ENCODE measurements around the gene HEXA. TPM values are rescaled to one million over a fixed set of nuclear protein-coding genes. Genes with fewer than 3 reads are reported as not detected.
A peak's percentile ranks its signal among the peaks of the same experiment; 100 is the strongest.

Gene HEXA
- total RNA-seq, 1 experiment from 2014 or later = 87.5 TPM

- Mint-ChIP-seq H3K27me3 (ENCODE audit: insufficient read depth, unreplicated experiment) (no peaks in the 10 kb centered on the region), H3K36me3 (ENCODE audit: insufficient read depth, unreplicated experiment) (peaks cover 24% of the 10 kb centered on the region), H3K27ac (ENCODE audit: low read depth, unreplicated experiment) (peak overlapping the region; percentile 37), H3K4me3 (ENCODE audit: unreplicated experiment) (peak overlapping the region; percentile 5), H3K9me3 (ENCODE audit: unreplicated experiment) (no peaks in the 10 kb centered on the region), H3K4me1 (ENCODE audit: insufficient read depth, unreplicated experiment) (peaks cover 11% of the 10 kb centered on the region)
- BruUV-seq (replicated peaks) = no TSS peak
- ChIA-PET POLR2A (interaction anchor here (0.9 to 2.0 kb wide), 6 partner anchors 10 to 116 kb away, joined by 3 to 8 read pairs (median 4); partner anchors contain the start of genes ARIH1 and HEXA), CTCF (no interaction called here)
- no peak for TF ChIP-seq CTCF (IDR thresholded peaks at IDR 0.05; ENCODE audit: unreplicated experiment)
- DNase-seq (ENCODE audit: unreplicated experiment) = peak; percentile 86
- intact Hi-C loops (cut with micrococcal nuclease) = no loop called here
These were observed 17.1 kb downstream of the HEXA start for GRCh38 chr15:72358650-72359171.

- peak overlapping the region; percentile 5 for H3K4me3 Mint-ChIP-seq (ENCODE audit: unreplicated experiment)
- H3K27me3 Mint-ChIP-seq (ENCODE audit: insufficient read depth, unreplicated experiment) = no peaks in the 10 kb centered on the region
- H3K4me1 Mint-ChIP-seq (ENCODE audit: insufficient read depth, unreplicated experiment) = peaks cover 11% of the 10 kb centered on the region
- CTCF ChIA-PET = no interaction called here
- no peaks in the 10 kb centered on the region for H3K9me3 Mint-ChIP-seq (ENCODE audit: unreplicated experiment)
- intact Hi-C loops (cut with micrococcal nuclease) = no loop called here
- BruUV-seq (replicated peaks) = no TSS peak
- H3K36me3 Mint-ChIP-seq (ENCODE audit: insufficient read depth, unreplicated experiment) = peaks cover 28% of the 10 kb centered on the region
- TF ChIP-seq CTCF (IDR thresholded peaks at IDR 0.05; ENCODE audit: unreplicated experiment) = no peak
- POLR2A ChIA-PET = interaction anchor here (0.9 to 2.0 kb wide), 4 partner anchors 11 to 117 kb away, joined by 3 to 8 read pairs (median 4); partner anchors contain the start of gene ARIH1
- DNase-seq (ENCODE audit: unreplicated experiment) = no peak
- H3K27ac Mint-ChIP-seq (ENCODE audit: low read depth, unreplicated experiment) = peak overlapping the region; percentile 37
These were observed 17.7 kb downstream of the HEXA start for GRCh38 chr15:72358121-72358520.

GRCh38 chr15:72354496-72354895, 21.3 kb downstream of the HEXA start:
- Mint-ChIP-seq H3K36me3 (ENCODE audit: insufficient read depth, unreplicated experiment) (peaks cover 62% of the 10 kb centered on the region), H3K9me3 (ENCODE audit: unreplicated experiment) (no peaks in the 10 kb centered on the region), H3K4me1 (ENCODE audit: insufficient read depth, unreplicated experiment) (peaks cover 11% of the 10 kb centered on the region), H3K27me3 (ENCODE audit: insufficient read depth, unreplicated experiment) (no peaks in the 10 kb centered on the region), H3K4me3 (ENCODE audit: unreplicated experiment) (no peak overlapping the region), H3K27ac (ENCODE audit: low read depth, unreplicated experiment) (no peak overlapping the region)
- intact Hi-C loops (cut with micrococcal nuclease) = no loop called here
- BruUV-seq (replicated peaks) = no TSS peak
- no peak for DNase-seq (ENCODE audit: unreplicated experiment)
- POLR2A ChIA-PET = interaction anchor here (1.4 kb wide), 1 partner anchor 132 kb away, joined by 3 read pairs; no protein-coding TSS in a partner anchor
- TF ChIP-seq CTCF (IDR thresholded peaks at IDR 0.05; ENCODE audit: unreplicated experiment) = no peak
- CTCF ChIA-PET = no interaction called here

- CTCF ChIA-PET = no interaction called here
- POLR2A ChIA-PET = interaction anchor here (0.9 to 1.4 kb wide), 2 partner anchors 131 kb away, joined by 3 read pairs; no protein-coding TSS in a partner anchor
- H3K4me3 Mint-ChIP-seq (ENCODE audit: unreplicated experiment) = no peak overlapping the region
- H3K27me3 Mint-ChIP-seq (ENCODE audit: insufficient read depth, unreplicated experiment) = no peaks in the 10 kb centered on the region
- intact Hi-C loops (cut with micrococcal nuclease) = no loop called here
- H3K4me1 Mint-ChIP-seq (ENCODE audit: insufficient read depth, unreplicated experiment) = peaks cover under 1% of the 10 kb centered on the region
- no peaks in the 10 kb centered on the region for H3K9me3 Mint-ChIP-seq (ENCODE audit: unreplicated experiment)
- no peak for DNase-seq (ENCODE audit: unreplicated experiment)
- BruUV-seq (replicated peaks) = no TSS peak
- H3K27ac Mint-ChIP-seq (ENCODE audit: low read depth, unreplicated experiment) = peak overlapping the region; percentile 10
- H3K36me3 Mint-ChIP-seq (ENCODE audit: insufficient read depth, unreplicated experiment) = peaks cover 63% of the 10 kb centered on the region
- no peak for TF ChIP-seq CTCF (IDR thresholded peaks at IDR 0.05; ENCODE audit: unreplicated experiment)
These were observed 22.5 kb downstream of the HEXA start for GRCh38 chr15:72353266-72353665.
